H1 (cell line): ENCODE measurements around the gene TYRP1. TPM values are rescaled to one million over a fixed set of nuclear protein-coding genes. Genes with fewer than 3 reads are reported as not detected.

Experiments used
- CTCF ChIA-PET: fragments of 300-600 bp; sonication (Branson Sonifier 250); formaldehyde crosslinking; loops from one replicate; lab custom pipeline; 2021; ENCODE audit not compliant: partially characterized antibody; lab: Charles Lee
- POLR2A ChIA-PET: fragments of 300-600 bp; sonication (Branson Sonifier 250); formaldehyde crosslinking; loops from one replicate; lab custom pipeline; 2021; ENCODE audit warnings: inconsistent platforms; ENCODE audit not compliant: partially characterized antibody; lab: Charles Lee
- DNase-seq, 2 experiments: peaks; one replicate each; pipeline versions ENCODE4 v3.0.0 to v3.0.0-alpha.2; 2010 to 2022; ENCODE audit warnings: low spot score in 2 of 2, low read depth in 1 of 2, mixed read lengths in 1 of 2
- FAIRE-seq: peaks from 2 replicates; lab custom pipeline; 2011; peaks lifted over from hg19 to GRCh38; lab: Jason Lieb, UNC
- H2AFZ ChIP-seq: 2 replicates; pipeline ENCODE4 v1.8.1; 2012; ENCODE audit warnings: low read length, inconsistent platforms
- H2AK5ac ChIP-seq: 2 replicates; pipeline ENCODE4 v1.6.1; 2013; ENCODE audit warnings: low read depth, low read length
- H2BK120ac ChIP-seq: replicated peaks from 2 replicates; pipeline ENCODE3; 2013; ENCODE audit warnings: low read depth, low read length, inconsistent platforms
- H2BK12ac ChIP-seq: 2 replicates; pipeline ENCODE4 v1.6.1; 2013; ENCODE audit warnings: low read depth, low read length
- H2BK15ac ChIP-seq: 2 replicates; pipeline ENCODE4 v1.6.1; 2013; ENCODE audit warnings: low read length
- H2BK20ac ChIP-seq: 2 replicates; pipeline ENCODE4 v1.6.1; 2013; ENCODE audit warnings: low read length
- H2BK5ac ChIP-seq: 2 replicates; pipeline ENCODE4 v1.6.1; 2013; ENCODE audit warnings: low read depth, low read length
- H3K14ac ChIP-seq: 2 replicates; pipeline ENCODE4 v1.6.1; 2013; ENCODE audit warnings: inconsistent platforms; ENCODE audit not compliant: insufficient read length
- H3K18ac ChIP-seq: 2 replicates; pipeline ENCODE4 v1.6.1; 2013; ENCODE audit warnings: low read length; ENCODE audit errors: extremely low read depth
- H3K23ac ChIP-seq: 2 replicates; pipeline ENCODE4 v1.6.1; 2013; ENCODE audit warnings: inconsistent platforms; ENCODE audit not compliant: insufficient read length
- H3K23me2 ChIP-seq: 2 replicates; pipeline ENCODE4 v1.6.1; 2013; ENCODE audit warnings: low read depth, low read length
- H3K27ac ChIP-seq: 2 replicates; pipeline ENCODE4 v1.6.1; 2011; ENCODE audit warnings: low read depth, low read length, inconsistent platforms
- H3K27me3 ChIP-seq, 4 experiments: replicated peaks in 1 of 4; 1 replicate in 1 of 4; 2 replicates in 3 of 4; pipeline versions ENCODE4 v1.6.1 to v1.8.1; 2011 to 2013; ENCODE audit warnings: low read length in 3 of 4, mild to moderate bottlenecking in 3 of 4, inconsistent platforms in 2 of 4, mixed read lengths in 2 of 4, moderate library complexity in 1 of 4; ENCODE audit not compliant: control insufficient read depth in 3 of 4, insufficient read depth in 3 of 4; ENCODE audit errors: extremely low read depth in 1 of 4
- H3K36me3 ChIP-seq, 4 experiments: 2 replicates each; pipeline versions ENCODE4 v1.6.1 to v1.8.1; 2011 to 2013; ENCODE audit warnings: mild to moderate bottlenecking in 4 of 4, low read length in 3 of 4, moderate library complexity in 2 of 4, control low read depth in 1 of 4, inconsistent platforms in 1 of 4; ENCODE audit not compliant: insufficient read depth in 4 of 4, control insufficient read depth in 2 of 4
- H3K4ac ChIP-seq: replicated peaks from 2 replicates; pipeline ENCODE3; 2013; ENCODE audit warnings: low read length, low read depth, mixed read lengths, inconsistent platforms; ENCODE audit not compliant: insufficient read length
- H3K4me1 ChIP-seq, 4 experiments: replicated peaks in 1 of 4; 1 replicate in 1 of 4; 2 replicates in 3 of 4; pipeline versions ENCODE4 v1.6.1 to v1.8.1; 2011 to 2013; ENCODE audit warnings: low read length in 3 of 4, inconsistent platforms in 2 of 4, mixed read lengths in 1 of 4; ENCODE audit not compliant: insufficient read depth in 4 of 4, control insufficient read depth in 3 of 4
- H3K4me2 ChIP-seq, 2 experiments: 2 replicates each; pipeline versions ENCODE4 v1.6.1 to v1.8.1; 2011 to 2013; ENCODE audit warnings: low read depth in 2 of 2, low read length in 2 of 2, control low read depth in 1 of 2, inconsistent platforms in 1 of 2, mild to moderate bottlenecking in 1 of 2; ENCODE audit not compliant: insufficient read depth in 1 of 2
- H3K4me3 ChIP-seq, 4 experiments: fragments of 200-600, 300-600 bp in 1 of 4; sonication (generic), shearing (Covaris generic), sonication (Bioruptor Twin) in 1 of 4; 2 replicates each; pipeline versions ENCODE4 v1.5.1 to v1.8.1; 2011 to 2016; ENCODE audit warnings: low read length in 4 of 4, low read depth in 3 of 4, control low read depth in 2 of 4, inconsistent platforms in 2 of 4, mild to moderate bottlenecking in 2 of 4, mixed read lengths in 1 of 4, moderate library complexity in 1 of 4; ENCODE audit not compliant: insufficient read depth in 2 of 4; ENCODE audit errors: extremely low read depth in 1 of 4
- H3K56ac ChIP-seq: replicated peaks from 2 replicates; pipeline ENCODE3; 2013; ENCODE audit warnings: low read depth, mild to moderate bottlenecking, mixed read lengths, low read length, inconsistent platforms; ENCODE audit not compliant: insufficient read length
- H3K79me1 ChIP-seq: 2 replicates; pipeline ENCODE4 v1.6.1; 2013; ENCODE audit warnings: low read depth, low read length, control low read depth
- H3K79me2 ChIP-seq, 2 experiments: 2 replicates each; pipeline versions ENCODE4 v1.6.1 to v1.8.1; 2012 to 2013; ENCODE audit warnings: low read length in 2 of 2, mild to moderate bottlenecking in 2 of 2, inconsistent platforms in 1 of 2; ENCODE audit not compliant: insufficient read depth in 2 of 2, control insufficient read depth in 1 of 2
- H3K9ac ChIP-seq, 4 experiments: replicated peaks in 1 of 4; 1 replicate in 1 of 4; 2 replicates in 3 of 4; pipeline versions ENCODE4 v1.6.1 to v1.8.1; 2011 to 2013; ENCODE audit warnings: low read depth in 3 of 4, low read length in 3 of 4, control low read depth in 2 of 4, mild to moderate bottlenecking in 2 of 4, moderate library complexity in 2 of 4, inconsistent platforms in 1 of 4; ENCODE audit errors: extremely low read depth in 1 of 4
- H3K9me3 ChIP-seq, 2 experiments: 2 replicates each; pipeline versions ENCODE4 v1.6.1 to v1.8.1; 2012 to 2013; ENCODE audit warnings: mild to moderate bottlenecking in 2 of 2, moderate library complexity in 2 of 2, control low read depth in 1 of 2, inconsistent platforms in 1 of 2, low read depth in 1 of 2, low read length in 1 of 2, mixed read lengths in 1 of 2; ENCODE audit not compliant: insufficient read depth in 2 of 2
- H4K20me1 ChIP-seq, 2 experiments: replicated peaks in 1 of 2; 2 replicates each; pipeline versions ENCODE3 to v1.8.1; 2011 to 2013; ENCODE audit warnings: inconsistent platforms in 2 of 2, low read length in 2 of 2, mild to moderate bottlenecking in 1 of 2; ENCODE audit not compliant: insufficient read depth in 2 of 2, control insufficient read depth in 1 of 2
- H4K5ac ChIP-seq: 2 replicates; pipeline ENCODE4 v1.6.1; 2013; ENCODE audit warnings: low read length, low read depth, mixed read lengths, inconsistent platforms; ENCODE audit not compliant: insufficient read length
- H4K8ac ChIP-seq: 2 replicates; pipeline ENCODE4 v1.8.0; 2013; ENCODE audit warnings: mild to moderate bottlenecking, moderate library complexity, low read length, inconsistent platforms; ENCODE audit not compliant: insufficient read depth; ENCODE audit errors: extremely low read depth
- H4K91ac ChIP-seq: replicated peaks from 2 replicates; pipeline ENCODE3; 2013; ENCODE audit warnings: low read length, mixed read lengths, inconsistent platforms; ENCODE audit not compliant: insufficient read length
- ATF3 ChIP-seq: IDR thresholded peaks from 2 replicates; pipeline ENCODE4 v1.6.1; 2011; ENCODE audit warnings: low read depth, mild to moderate bottlenecking, low read length; ENCODE audit not compliant: insufficient read depth
- BCL11A ChIP-seq, 2 experiments: IDR thresholded peaks; one replicate each; pipeline ENCODE4 v1.6.1; 2011; ENCODE audit warnings: low read depth in 2 of 2, low read length in 2 of 2, mild to moderate bottlenecking in 2 of 2
- BRCA1 ChIP-seq: IDR thresholded peaks from 2 replicates; pipeline ENCODE4 v1.6.1; 2012; ENCODE audit warnings: low read depth, low read length, improper control_type of control experiment
- CHD2 ChIP-seq: IDR thresholded peaks from 2 replicates; pipeline ENCODE4 v1.6.1; 2012; ENCODE audit warnings: low read length, improper control_type of control experiment
- E2F6 ChIP-seq: IDR thresholded peaks from 2 replicates; pipeline ENCODE4 v1.6.1; 2012; ENCODE audit warnings: inconsistent platforms
- HDAC6 ChIP-seq: IDR thresholded peaks from one replicate; pipeline ENCODE4 v1.7.1; 2012; ENCODE audit warnings: low read depth, mild to moderate bottlenecking, inconsistent platforms, low read length, moderate library complexity
- JUN ChIP-seq: IDR thresholded peaks from 2 replicates; pipeline ENCODE4 v1.6.1; 2011; ENCODE audit warnings: low read depth, mild to moderate bottlenecking, improper control_type of control experiment, low read length
- JUND ChIP-seq: IDR thresholded peaks from 2 replicates; pipeline ENCODE4 v1.6.1; 2011; ENCODE audit warnings: mild to moderate bottlenecking, improper control_type of control experiment, low read length
- KDM1A ChIP-seq: fragments of 200-600, 300-600 bp; sonication (generic); IDR thresholded peaks from 2 replicates; pipeline ENCODE4 v1.7.1; 2016; ENCODE audit warnings: mild to moderate bottlenecking, low read length, borderline replicate concordance
- MAX ChIP-seq: IDR thresholded peaks from 2 replicates; pipeline ENCODE4 v1.6.1; 2012; ENCODE audit warnings: inconsistent platforms
- YY1 ChIP-seq: IDR thresholded peaks from 2 replicates; pipeline ENCODE4 v1.6.1; 2011; ENCODE audit warnings: low read depth, mild to moderate bottlenecking, low read length
- ZNF274 ChIP-seq: IDR thresholded peaks from 2 replicates; pipeline ENCODE4 v1.7.0; 2012; ENCODE audit warnings: low read length, borderline replicate concordance; ENCODE audit errors: extremely low read depth
- WGBS, 2 experiments: shearing (Covaris generic) in 1 of 2; methylation state at CpG; one replicate each; pipeline versions ENCODE4 v1.1.6 to v1.1.7; 2013 to 2015; ENCODE audit warnings: low lambda C conversion rate in 2 of 2, mixed read lengths in 2 of 2, inconsistent platforms in 1 of 2, low coverage in 1 of 2, missing lambda C conversion rate in 1 of 2; ENCODE audit not compliant: insufficient replicate concordance in 2 of 2, insufficient coverage in 1 of 2, insufficient read length in 1 of 2; ENCODE audit errors: extremely low coverage in 1 of 2, missing lambda C conversion rate in 1 of 2; 5-methylcytosine and 5-hydroxymethylcytosine counted together
- polyA plus RNA-seq, 7 experiments: library from polyadenylated mRNA; depleted of rRNA in 3 of 7; stranded (reverse) in 5 of 7; unstranded in 2 of 7; fragments of >200 nt in 5 of 7; fragments of 200-250 nt in 2 of 7; gene quantifications; 1 replicate in 5 of 7; 2 replicates in 1 of 7; 4 replicates in 1 of 7; pipeline versions ENCODE4 v1.2.1 to v1.2.3, GENCODE V29; 2011 to 2013; ENCODE audit warnings: missing spikeins in 2 of 7, mixed read lengths in 2 of 7
- total RNA-seq: library from RNA; stranded (reverse); fragmentation: NEBNext Ultra II Directional; extraction: Animal tissue kit (Norgen Biotek cat#: 25700); gene quantifications from 2 replicates; pipeline ENCODE4 v1.2.1, GENCODE V29; 2021

The TYRP1 gene
- total and polyA plus RNA-seq, 2 of the 8 experiments (the other 6 are each of a cell fraction or from before 2014, with no cell fraction given): 0.15 TPM; not detected in 1

GRCh38 chr9:12716823-12717600 is 23.8 kb downstream of the TYRP1 start:
- Histone ChIP-seq H3K4ac (no peak overlapping the region), H2AFZ (no peak overlapping the region), H3K79me1 (no peaks in the 10 kb centered on the region), H3K9ac (no peak overlapping the region), H3K4me2 (no peak overlapping the region), H3K18ac (no peak overlapping the region), H3K27me3 (no peaks in the 10 kb centered on the region), H2BK15ac (no peak overlapping the region), H3K36me3 (no peaks in the 10 kb centered on the region), H4K8ac (no peak overlapping the region), H3K79me2 (no peaks in the 10 kb centered on the region), H2AK5ac (no peak overlapping the region), H3K56ac (no peak overlapping the region), H4K5ac (no peak overlapping the region), H3K23ac (no peak overlapping the region), H3K23me2 (no peaks in the 10 kb centered on the region), H3K27ac (no peak overlapping the region), H4K20me1 (no peaks in the 10 kb centered on the region), H4K91ac (no peak overlapping the region), H2BK20ac (no peak overlapping the region), H2BK120ac (peak overlapping the region; percentile 33), H3K14ac (no peak overlapping the region), H3K4me3 (no peak overlapping the region), H3K4me1 (peaks cover 0 to 8% (median 3%) of the 10 kb centered on the region in 4 experiments; a peak in 4 of 7 replicates), H2BK5ac (no peak overlapping the region), H3K9me3 (no peaks in the 10 kb centered on the region), H2BK12ac (no peak overlapping the region)
- ChIA-PET POLR2A (no interaction called here), CTCF (interaction anchor here (2.5 kb wide), 1 partner anchor 372 kb away, joined by 15 read pairs; no protein-coding TSS in a partner anchor)
- 96% methylated on average over 5 of the region's 5 CpGs; no CpG with 5 or more reads in 1 of the 2 experiments for WGBS, 2 experiments
- FAIRE-seq (no peak), DNase-seq (no peak)
- TF ChIP-seq KDM1A: no peak
- TF ChIP-seq CHD2: no peak
- no peak for TF ChIP-seq BCL11A (IDR thresholded peaks at IDR 0.05; ENCODE audit: low read depth in 2 of 2, low read length in 2 of 2)
- TF ChIP-seq JUN: no peak
- TF ChIP-seq ATF3: no peak
- no peak for TF ChIP-seq HDAC6
- TF ChIP-seq ZNF274: no peak
- TF ChIP-seq E2F6: no peak
- TF ChIP-seq BRCA1: no peak
- TF ChIP-seq JUND: no peak
- no peak for TF ChIP-seq YY1
- TF ChIP-seq MAX: no peak
